NK-92 (cell line): ENCODE data around the gene TMEM267.
"Not testable (repeated sequence)": the region's sequence is repeated elsewhere in the genome, so short reads cannot be mapped to it uniquely, and the experiment has no call there.

Experiments used
- DNase-seq: peaks from one replicate; lab custom pipeline; 2025; ENCODE audit not compliant: unreplicated experiment; lab: John Stamatoyannopoulos, UW

TMEM267 gene

DNA sequence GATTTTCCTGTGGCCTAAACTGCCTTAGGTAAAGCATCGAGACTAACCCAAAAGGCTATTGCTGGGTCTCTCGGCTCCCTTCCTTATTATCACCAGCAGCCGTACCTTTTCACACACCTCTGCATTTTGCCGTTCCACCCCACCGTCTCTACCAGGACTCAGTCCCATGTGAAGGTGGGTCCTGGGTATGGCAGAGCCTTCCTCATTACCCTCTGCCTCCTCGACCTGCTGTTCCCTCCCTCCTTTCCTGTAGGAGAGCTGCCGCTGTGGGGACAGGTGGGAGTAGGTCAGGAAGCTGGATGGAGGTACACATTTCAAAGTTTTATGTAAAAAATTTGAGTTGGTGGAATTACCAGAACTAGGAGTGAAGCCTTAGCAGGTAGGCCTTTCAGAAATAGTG lies 73.3 kb downstream of the TMEM267 start:
- DNase-seq: no peak

DNA sequence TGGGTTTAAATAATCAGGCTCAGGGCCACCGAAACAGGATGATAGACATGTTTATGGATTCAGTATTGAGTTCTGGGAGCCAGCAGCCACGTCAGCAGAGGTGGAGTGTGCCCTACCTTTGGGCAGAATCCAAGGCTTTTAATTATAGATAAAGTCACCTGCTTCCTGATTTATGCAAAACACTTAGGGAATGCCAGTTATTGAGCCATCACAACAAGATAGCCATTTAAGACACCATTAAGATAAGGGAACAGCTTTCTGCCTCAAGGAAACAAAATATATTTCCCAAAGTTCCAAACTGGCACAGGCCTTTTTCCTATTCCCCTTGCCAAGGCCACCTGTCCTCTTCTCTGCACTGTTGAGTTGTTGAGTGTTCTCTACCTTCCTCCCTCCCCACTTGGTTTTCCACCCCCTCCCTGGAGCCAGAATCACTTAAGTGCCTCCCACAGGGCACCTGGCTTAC lies 73.8 kb downstream of the TMEM267 start:
- DNase-seq: no peak

DNA sequence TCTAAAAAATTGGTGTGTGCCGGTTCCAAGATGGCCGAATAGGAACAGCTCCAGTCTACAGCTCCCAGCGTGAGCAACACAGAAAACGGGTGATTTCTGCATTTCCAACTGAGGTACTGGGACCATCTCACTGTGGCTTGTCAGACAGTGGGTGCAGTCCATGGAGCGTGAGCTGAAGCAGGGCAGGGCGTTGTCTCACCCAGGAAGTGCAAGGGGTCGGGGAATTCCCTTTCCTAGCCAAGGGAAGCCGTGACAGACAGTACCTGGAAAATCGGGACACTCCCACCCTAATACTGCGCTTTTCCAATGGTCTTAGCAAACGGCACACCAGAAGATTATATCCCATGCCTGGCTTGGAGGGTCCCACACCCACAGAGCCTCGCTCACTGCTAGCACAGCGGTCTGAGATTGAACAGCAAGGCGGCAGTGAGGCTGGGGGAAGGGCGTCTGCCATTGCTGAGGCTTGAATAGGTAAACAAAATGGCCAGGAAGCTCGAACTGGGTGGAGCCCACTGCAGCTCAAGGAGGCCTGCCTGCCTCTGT lies 81.1 kb downstream of the TMEM267 start:
- not testable (repeated sequence) for DNase-seq

DNA sequence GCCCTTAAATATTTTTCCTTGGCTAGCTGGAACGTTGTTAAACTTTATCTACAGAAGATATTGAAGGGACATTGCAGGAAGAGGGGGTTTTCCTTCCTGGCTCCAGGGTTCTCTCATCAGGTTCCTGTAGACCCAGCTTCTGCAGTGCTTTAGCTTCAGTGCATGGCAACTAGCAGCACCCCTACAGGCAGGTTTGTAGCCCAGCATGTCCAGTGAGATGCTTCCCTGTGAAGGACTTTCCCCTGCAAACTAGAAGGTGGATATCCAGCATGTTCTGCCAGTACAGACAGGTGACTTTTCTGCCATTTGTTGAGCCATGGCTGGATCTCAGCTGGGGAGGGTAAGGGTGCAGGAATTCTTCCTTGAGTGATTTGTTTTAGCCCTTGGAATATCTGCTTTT lies 81.8 kb downstream of the TMEM267 start:
- no peak for DNase-seq

DNA sequence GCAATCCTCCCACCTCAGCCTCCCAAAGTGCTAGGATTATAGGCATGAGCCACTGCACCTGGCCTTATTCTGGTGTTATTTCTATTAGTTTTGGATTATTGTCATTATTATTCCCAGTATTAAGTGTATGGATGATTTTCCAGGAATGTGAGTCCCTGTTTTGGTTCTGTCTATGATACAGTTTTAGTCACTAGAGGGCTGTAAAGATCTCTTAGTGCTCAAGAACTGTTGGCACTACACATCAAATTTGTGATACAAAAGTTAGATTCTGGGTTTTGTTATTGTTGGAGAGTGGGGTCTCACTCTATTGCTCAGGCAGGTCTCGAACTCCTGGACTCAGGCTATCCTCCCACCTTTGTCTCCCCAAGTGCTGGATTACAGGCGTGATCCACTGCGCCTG lies 83.6 kb downstream of the TMEM267 start:
- DNase-seq: no peak

DNA sequence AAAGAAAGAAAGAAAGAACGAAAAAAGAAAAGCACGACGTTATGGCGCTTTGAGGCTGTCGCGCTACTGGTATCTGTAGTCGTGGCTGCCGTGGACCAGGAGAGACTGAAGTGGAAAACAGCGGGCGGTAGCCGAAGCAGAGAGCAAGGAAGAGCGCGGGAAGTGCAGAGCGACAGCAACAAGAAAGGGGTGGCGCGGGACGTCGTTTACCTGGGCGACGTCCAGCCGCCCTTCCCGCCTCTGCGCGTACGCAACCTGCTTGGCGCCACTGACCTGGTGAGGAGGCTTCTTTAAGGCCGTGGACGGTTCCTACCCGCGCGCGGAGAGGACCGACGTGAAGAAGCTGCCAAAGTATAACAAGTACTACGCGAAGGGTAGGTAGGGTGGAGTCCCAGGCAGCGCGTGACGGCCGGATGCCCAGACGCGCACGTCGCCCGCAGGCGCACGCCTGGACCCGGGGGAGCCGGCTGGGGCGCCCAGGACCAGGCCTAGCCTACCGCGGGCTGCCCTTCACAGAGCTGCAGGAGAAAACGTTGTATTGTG lies 86.8 kb downstream of the TMEM267 start:
- DNase-seq: no peak
